Measurements from ENCODE around the gene EYS. TPM values are rescaled to one million over a fixed set of nuclear protein-coding genes. Genes with fewer than 3 reads are reported as not detected.

EYS gene
- total and polyA plus RNA-seq, 8 donors, result 0.55 to 0.58 TPM; not detected in 6

GRCh38 chr6:65449926-65450325 lies 257.1 kb downstream of the EYS start:
- WGBS, 5 donors, result 39 to 64% (median 48%) methylated on average over 1 of the region's 1 CpG
- TF ChIP-seq CTCF (IDR thresholded peaks at IDR 0.05) (no peak), EP300 (IDR thresholded peaks at IDR 0.05) (no peak), POLR2AphosphoS5 (IDR thresholded peaks at IDR 0.05) (no peak), POLR2A (IDR thresholded peaks at IDR 0.05) (no peak)
- no peak overlapping the region for H3K4me3 ChIP-seq
- intact Hi-C loops (cut with DNase I; ENCODE audit: low total_unique reads), result no loop called here
- H3K4me1 ChIP-seq, result no peaks in the 10 kb centered on the region
- no peaks in the 10 kb centered on the region for H3K27me3 ChIP-seq
- no peak overlapping the region for H3K27ac ChIP-seq
- no peak for DNase-seq
- H3K36me3 ChIP-seq, result no peaks in the 10 kb centered on the region
- no peaks in the 10 kb centered on the region for H3K9me3 ChIP-seq

DNA sequence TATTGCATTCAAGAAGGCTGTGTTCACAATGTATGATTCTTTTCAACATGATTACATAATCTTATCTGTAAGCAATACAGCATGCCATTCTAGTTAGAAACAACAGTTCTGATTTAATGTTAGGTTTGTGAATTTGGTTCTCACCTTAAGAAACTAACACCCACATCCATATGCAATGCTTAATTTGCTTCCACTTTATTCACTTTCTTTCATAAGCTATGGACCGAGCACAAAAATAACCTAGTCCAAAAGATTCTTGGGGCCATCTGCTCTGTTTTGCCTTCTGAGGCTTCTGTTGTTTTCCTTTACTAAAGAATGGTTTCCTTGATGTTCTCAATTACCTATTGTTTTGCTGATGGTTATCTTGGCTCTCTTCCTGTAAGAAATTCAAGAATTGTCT lies 258.2 kb downstream of the EYS start:
- WGBS, 5 donors, result 46 to 67% (median 58%) methylated on average over 1 of the region's 1 CpG
- Histone ChIP-seq H3K9me3 (no peaks in the 10 kb centered on the region), H3K4me3 (no peak overlapping the region), H3K4me1 (no peaks in the 10 kb centered on the region), H3K27me3 (no peaks in the 10 kb centered on the region), H3K36me3 (no peaks in the 10 kb centered on the region), H3K27ac (no peak overlapping the region)
- intact Hi-C loops (cut with DNase I; ENCODE audit: low total_unique reads), result no loop called here
- peak in 1 of 2 donors; percentile 2 for DNase-seq
- TF ChIP-seq POLR2A (IDR thresholded peaks at IDR 0.05), result no peak
- no peak for TF ChIP-seq EP300 (IDR thresholded peaks at IDR 0.05)
- TF ChIP-seq POLR2AphosphoS5 (IDR thresholded peaks at IDR 0.05), result no peak
- TF ChIP-seq CTCF (IDR thresholded peaks at IDR 0.05), result no peak

GRCh38 chr6:65436281-65436680 lies 270.7 kb downstream of the EYS start:
- Histone ChIP-seq H3K4me1 (no peaks in the 10 kb centered on the region), H3K36me3 (no peaks in the 10 kb centered on the region), H3K27ac (no peak overlapping the region), H3K9me3 (peaks cover 0 to 6% (median 0%) of the 10 kb centered on the region in 4 donors), H3K27me3 (no peaks in the 10 kb centered on the region), H3K4me3 (no peak overlapping the region)
- 44 to 62% (median 59%) methylated on average over 1 of the region's 1 CpG for WGBS, 5 donors
- DNase-seq, result no peak
- TF ChIP-seq POLR2AphosphoS5 (IDR thresholded peaks at IDR 0.05) (no peak), EP300 (IDR thresholded peaks at IDR 0.05) (no peak), CTCF (IDR thresholded peaks at IDR 0.05) (no peak), POLR2A (IDR thresholded peaks at IDR 0.05) (no peak)
- intact Hi-C loops (cut with DNase I; ENCODE audit: low total_unique reads), result no loop called here

GRCh38 chr6:65416621-65417020 lies 290.4 kb downstream of the EYS start:
- intact Hi-C loops (cut with DNase I; ENCODE audit: low total_unique reads), result no loop called here
- TF ChIP-seq POLR2AphosphoS5 (IDR thresholded peaks at IDR 0.05) (no peak), CTCF (IDR thresholded peaks at IDR 0.05) (no peak), EP300 (IDR thresholded peaks at IDR 0.05) (no peak), POLR2A (IDR thresholded peaks at IDR 0.05) (no peak)
- H3K27ac ChIP-seq, result no peak overlapping the region
- DNase-seq, result no peak
- no peak overlapping the region for H3K4me3 ChIP-seq
- H3K36me3 ChIP-seq, result no peaks in the 10 kb centered on the region
- 60 to 75% (median 67%) methylated on average over 3 of the region's 3 CpGs for WGBS, 5 donors
- H3K4me1 ChIP-seq, result no peaks in the 10 kb centered on the region
- peaks cover 0 to 9% (median 2%) of the 10 kb centered on the region in 4 donors for H3K9me3 ChIP-seq
- no peaks in the 10 kb centered on the region for H3K27me3 ChIP-seq

Measured in stomach (tissue), 9 donors.